PFSK-1 (cell line): ENCODE results near the gene CSRNP2.

ENCODE experiments used
- FOXP2 ChIP-seq: optimal IDR thresholded peaks from 2 replicates; pipeline ENCODE3; 2011; ENCODE audit warnings: borderline replicate concordance, control low read depth, inconsistent platforms; ENCODE audit not compliant: insufficient read depth; ENCODE audit errors: extremely low read length, extremely low read depth
- POLR2AphosphoS5 ChIP-seq: IDR thresholded peaks from 2 replicates; pipeline ENCODE4 v1.6.1; 2012; ENCODE audit warnings: low read depth, mild to moderate bottlenecking, control low read depth, low read length, moderate library complexity
- REST ChIP-seq, 2 experiments: IDR thresholded peaks; 2 replicates each; pipeline versions ENCODE4 v1.6.1 to v1.8.0; 2011 to 2012; ENCODE audit warnings: low read depth in 2 of 2, low read length in 2 of 2, control low read depth in 1 of 2, inconsistent platforms in 1 of 2, mild to moderate bottlenecking in 1 of 2, moderate library complexity in 1 of 2; ENCODE audit not compliant: insufficient read depth in 1 of 2
- SIN3A ChIP-seq: IDR thresholded peaks from 2 replicates; pipeline ENCODE4 v1.6.1; 2012; ENCODE audit warnings: mild to moderate bottlenecking, low read length, moderate library complexity, borderline replicate concordance; ENCODE audit not compliant: insufficient read depth
- TAF1 ChIP-seq: IDR thresholded peaks from 2 replicates; pipeline ENCODE4 v1.6.1; 2012; ENCODE audit warnings: low read length, control low read depth, borderline replicate concordance; ENCODE audit not compliant: insufficient read depth

The CSRNP2 gene

DNA sequence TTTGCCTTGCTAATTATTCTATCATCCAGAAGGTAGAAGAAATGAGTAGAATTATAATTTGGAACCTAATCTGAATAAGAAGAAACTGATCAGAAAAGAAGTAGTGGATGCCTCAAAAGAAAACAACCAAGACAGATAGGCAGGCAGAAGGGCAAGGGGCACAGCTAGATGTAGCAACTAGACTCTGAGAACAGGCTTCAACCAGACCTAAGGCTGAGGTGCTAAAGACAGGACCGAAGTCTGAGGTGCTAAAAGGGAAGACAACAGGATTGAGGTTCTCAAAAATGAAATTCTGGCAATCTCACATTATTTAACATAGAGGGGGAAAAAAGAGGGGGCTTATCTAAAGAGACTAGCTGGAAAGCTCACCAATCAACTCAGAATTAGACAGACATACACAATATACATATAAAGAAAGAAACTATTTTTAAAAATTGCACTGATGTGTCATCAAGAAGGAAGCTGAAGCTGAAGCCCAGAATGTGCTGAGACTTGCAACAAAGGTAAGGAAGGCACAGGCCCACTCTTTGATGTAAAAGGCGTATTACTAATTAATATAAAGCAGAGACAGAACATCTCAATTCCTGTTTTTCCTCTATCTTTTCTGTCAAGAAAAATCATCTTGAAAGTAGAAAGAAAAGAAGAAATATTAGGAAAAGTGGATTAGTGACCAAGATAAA is 43.8 kb upstream of the CSRNP2 start:
- TF ChIP-seq FOXP2 = no peak
- TF ChIP-seq TAF1 = no peak
- TF ChIP-seq REST (IDR thresholded peaks at IDR 0.05; ENCODE audit: insufficient read depth in 1 of 2, low read depth in 2 of 2, low read length in 2 of 2) = no peak
- no peak for TF ChIP-seq POLR2AphosphoS5
- no peak for TF ChIP-seq SIN3A

- no peak for TF ChIP-seq FOXP2
- no peak for TF ChIP-seq REST (IDR thresholded peaks at IDR 0.05; ENCODE audit: insufficient read depth in 1 of 2, low read depth in 2 of 2, low read length in 2 of 2)
- TF ChIP-seq TAF1 = no peak
- no peak for TF ChIP-seq POLR2AphosphoS5
- no peak for TF ChIP-seq SIN3A
Observed at GRCh38 chr12:51126297-51126696, 42.9 kb upstream of the CSRNP2 start.

DNA sequence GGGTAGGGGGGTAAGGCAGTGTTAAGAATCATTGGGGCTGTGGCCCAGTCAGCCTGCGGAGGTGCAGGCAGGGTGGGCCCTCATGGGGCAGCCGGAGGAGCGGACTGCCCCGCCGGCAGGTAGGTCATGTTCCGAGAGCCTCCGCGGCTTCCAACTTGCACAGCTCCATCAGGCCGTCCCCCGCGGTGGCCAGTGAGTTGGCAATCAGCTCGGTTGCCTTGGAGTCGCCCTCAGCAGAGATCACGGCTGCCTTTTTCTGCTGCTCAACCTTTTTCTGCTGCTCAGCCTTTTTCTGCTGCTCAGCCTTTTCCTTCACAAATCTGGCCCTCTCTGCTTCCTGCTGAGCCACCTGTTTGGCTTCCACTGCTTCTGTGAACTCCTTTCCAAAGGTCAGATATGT is 41.1 kb upstream of the CSRNP2 start:
- no peak for TF ChIP-seq POLR2AphosphoS5
- no peak for TF ChIP-seq REST (IDR thresholded peaks at IDR 0.05; ENCODE audit: insufficient read depth in 1 of 2, low read depth in 2 of 2, low read length in 2 of 2)
- no peak for TF ChIP-seq TAF1
- no peak for TF ChIP-seq SIN3A
- TF ChIP-seq FOXP2 = no peak

DNA sequence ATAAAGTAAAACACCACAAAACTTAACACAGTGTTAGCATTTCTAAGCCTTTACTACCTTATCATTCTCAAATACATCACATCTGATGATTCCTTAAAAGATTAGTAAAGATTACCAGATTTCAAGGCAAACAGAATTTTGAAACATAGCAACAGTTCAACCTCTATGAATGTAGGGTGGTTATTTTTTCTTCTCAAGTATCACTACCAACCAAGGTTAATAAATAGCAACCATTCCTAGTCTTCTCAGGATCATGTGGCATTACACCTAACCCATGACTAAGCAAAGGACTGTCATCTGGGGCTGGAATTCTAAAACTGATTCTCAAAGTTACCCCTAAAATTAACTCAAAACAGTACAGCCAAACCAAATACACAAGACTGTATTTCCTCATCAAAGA is 39.4 kb upstream of the CSRNP2 start:
- TF ChIP-seq SIN3A = no peak
- no peak for TF ChIP-seq TAF1
- no peak for TF ChIP-seq FOXP2
- TF ChIP-seq REST (IDR thresholded peaks at IDR 0.05; ENCODE audit: insufficient read depth in 1 of 2, low read depth in 2 of 2, low read length in 2 of 2) = no peak
- TF ChIP-seq POLR2AphosphoS5 = no peak

DNA sequence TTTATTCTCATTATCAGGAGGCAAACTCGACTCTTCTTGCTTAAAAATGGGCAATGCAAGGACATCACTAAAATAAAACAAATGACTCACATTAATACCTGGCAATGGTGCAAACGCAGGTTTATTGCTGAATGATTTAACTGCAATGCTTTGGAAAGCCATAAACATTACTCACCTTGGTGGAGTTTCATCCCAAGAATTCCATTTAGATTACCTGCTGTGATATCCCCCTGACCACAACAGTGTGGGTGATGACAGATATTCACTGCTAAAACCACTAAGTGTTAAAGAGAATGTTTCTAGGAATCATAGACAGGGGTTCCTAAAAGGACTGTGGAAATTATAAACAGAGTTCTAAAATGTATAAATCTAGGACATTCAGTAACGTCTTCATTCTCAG is 35.3 kb upstream of the CSRNP2 start:
- TF ChIP-seq FOXP2 = no peak
- TF ChIP-seq REST (IDR thresholded peaks at IDR 0.05; ENCODE audit: insufficient read depth in 1 of 2, low read depth in 2 of 2, low read length in 2 of 2) = no peak
- TF ChIP-seq TAF1 = no peak
- no peak for TF ChIP-seq POLR2AphosphoS5
- TF ChIP-seq SIN3A = no peak
